ENCODE measurements around the gene DNAJB11.
"Not testable (repeated sequence)": the region's sequence is repeated elsewhere in the genome, so short reads cannot be mapped to it uniquely, and the experiment has no call there.

The DNAJB11 gene

DNA sequence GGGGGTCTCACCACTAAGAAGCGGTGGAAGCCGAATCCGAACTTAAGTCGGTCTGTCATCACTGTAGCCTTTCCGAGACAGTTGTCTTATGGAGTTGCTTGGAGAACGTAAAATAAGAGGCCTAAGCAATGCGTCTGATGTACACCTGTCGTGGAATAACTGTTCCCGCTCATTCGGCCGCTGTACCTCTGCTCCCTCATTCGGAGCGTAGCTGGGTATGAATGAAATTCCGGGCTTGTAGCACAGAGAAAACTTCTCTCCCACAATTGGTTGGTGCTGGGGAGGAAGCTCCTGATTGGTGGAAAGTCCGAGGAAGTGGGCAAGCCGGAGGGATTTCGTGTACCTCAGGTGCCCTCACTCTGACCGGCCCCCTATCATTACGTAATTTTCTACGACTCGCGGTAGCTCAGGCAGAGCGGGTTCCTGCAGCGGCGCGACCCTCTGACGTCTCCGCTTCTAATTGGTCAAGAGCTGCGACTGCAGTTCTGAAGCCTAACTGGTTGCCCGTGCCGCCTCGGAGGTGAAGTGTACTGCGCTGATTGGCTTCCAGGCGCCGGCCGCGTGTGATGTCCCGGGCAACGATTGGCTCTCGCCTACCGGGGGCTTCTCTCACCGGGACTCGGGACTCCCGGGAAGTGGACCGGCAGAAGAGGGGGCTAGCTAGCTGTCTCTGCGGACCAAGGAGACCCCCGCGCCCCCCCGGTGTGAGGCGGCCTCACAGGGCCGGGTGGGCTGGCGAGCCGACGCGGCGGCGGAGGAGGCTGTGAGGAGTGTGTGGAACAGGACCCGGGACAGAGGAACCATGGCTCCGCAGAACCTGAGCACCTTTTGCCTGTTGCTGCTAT is at the start of gene DNAJB11:
Gene DNAJB11 (plus strand): TSS at position 625 of the 845 bp plus-strand sequence. CDS start 178 bp downstream, at position 803.
- FAIRE-seq = peak; percentile 65

DNA sequence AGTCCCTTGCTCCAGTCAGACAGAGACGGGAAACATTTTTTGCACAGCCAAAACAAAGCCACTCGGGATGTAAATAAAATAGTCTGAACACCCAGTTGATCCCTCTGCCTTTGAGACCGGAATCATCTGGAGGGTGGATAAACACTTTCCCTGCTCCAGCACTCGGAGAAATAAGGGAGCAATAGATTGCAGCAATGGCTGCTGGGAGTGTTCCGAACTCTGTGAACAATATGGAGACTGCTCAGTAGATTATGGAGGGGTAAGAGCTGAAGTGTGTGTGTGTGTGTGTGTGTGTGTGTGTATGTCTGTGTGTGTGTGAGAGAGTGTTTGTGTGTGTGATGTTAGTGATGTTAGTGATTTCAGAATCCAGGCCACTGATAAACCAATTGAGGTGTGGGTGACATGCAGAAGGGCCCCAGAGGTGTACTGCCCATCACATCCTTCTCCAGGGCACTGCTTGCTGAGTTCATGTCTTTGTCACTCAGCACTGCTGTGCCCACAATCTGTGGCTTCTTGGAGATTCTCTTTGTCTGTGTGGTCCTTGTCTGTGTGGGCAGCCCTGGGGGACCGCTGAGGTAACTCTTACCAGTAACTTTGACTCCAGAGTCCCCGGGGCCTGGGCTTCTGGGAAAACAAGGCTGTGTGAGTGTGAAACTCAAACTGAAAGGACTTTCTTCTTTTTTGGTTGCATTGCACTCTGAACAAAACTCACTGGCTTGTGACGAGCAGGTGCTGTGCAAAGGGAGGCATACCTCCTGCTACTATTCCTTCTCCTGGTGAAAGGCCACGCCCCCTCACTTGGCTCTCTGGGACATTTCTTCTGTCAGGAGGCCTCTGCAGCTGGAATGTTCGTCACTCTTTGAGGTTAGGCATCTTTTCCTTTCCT is 49.3 kb upstream of the DNAJB11 start:
- FAIRE-seq = no peak

DNA sequence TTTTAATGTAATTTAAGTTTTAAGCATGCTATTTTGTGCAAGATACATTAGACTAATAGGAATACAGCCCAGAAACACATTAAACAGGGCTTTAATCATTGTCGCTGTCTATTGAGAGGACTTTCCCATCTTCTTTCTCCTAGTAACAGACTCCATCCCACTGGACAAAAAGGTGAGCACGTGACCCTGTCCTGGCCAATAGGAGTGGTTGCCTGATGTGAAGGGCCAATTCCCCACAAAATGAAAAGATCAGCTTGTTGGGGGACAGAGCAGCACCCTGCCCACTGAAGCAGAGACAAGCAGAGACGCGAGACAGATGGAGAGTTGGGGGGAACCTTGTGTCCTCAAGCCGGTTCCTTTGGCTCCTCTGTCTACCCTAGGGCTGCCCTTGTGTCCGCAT is 47.5 kb upstream of the DNAJB11 start:
- FAIRE-seq = no peak

DNA sequence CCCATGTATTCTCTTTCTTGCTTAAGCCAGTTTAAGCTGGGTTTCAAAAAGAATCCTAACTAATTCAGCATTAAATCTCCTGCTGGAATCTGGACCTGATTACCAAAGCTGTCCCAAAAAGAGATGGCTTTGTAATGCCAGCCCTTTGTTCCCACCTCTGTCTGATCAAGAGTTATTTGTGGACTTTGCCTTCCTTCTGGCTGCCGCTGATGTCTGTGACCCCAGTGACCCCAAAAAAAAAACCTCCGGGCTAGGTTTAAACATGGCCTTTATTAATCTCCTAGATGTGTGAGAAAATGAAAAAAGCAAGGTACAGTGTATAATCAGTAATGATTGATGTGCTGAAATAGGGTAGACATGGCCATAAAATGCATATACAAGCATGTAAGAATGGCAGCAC is 47.1 kb upstream of the DNAJB11 start:
- no peak for FAIRE-seq

DNA sequence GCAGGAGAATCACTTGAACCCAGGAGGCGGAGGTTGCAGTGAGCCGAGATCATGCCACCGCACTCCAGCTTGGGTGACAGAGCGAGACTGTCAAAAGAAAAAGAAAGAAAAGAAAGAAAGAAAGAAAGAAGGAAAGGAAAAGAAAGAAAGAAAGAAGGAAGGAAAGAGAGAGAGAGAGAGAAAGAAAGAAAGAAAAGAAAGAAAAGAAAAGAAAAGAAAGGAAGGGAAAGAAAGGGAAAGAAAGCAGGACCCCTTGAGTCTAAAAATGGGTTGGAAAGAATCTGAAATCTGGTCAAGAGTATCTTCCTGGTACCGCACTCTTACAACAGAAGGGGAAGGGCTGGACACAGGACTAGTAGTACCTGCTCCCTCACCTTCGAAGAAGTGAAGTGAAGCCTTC is 45.9 kb upstream of the DNAJB11 start:
- no peak for FAIRE-seq

DNA sequence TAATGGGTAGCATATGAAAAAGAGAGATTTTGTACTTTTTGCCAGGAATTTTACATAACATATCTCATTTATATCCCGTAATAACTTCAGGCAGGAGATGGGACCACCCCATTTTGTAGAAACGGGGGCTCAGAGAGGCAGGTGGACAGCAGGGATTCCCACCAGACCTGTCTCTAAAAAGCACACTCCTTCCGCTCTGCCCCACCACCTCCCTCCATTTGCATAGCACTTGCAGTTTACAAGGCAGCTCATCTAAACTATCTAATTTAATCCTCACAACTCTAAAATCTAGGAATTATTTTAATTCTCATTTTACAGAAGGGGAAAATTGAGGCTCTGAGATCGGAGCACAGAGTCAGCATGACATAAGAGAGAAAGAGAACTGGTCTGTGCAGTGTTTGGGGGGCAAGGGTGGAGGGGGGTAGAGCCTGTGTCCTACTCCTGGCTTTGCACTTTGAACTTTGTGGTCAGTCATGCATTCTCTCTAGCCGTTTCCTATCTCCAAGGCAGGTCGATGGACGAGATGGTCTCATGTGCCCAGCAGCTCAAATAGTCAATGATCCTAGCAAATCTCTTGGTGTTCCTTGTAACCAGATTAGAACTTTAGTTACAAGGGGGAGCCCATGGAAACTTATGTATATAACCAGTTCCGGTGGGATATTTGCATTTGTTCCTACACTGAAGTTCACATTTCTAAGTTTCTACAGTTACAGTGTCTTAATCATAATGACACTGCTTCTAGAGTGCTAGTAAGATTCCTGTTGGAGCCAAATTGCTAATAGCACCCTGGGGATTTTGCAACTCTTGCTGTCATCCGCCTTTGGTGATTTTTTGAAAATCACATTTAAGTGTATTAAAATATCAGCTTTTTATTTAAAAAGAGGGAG is 44.9 kb upstream of the DNAJB11 start:
- FAIRE-seq = no peak

DNA sequence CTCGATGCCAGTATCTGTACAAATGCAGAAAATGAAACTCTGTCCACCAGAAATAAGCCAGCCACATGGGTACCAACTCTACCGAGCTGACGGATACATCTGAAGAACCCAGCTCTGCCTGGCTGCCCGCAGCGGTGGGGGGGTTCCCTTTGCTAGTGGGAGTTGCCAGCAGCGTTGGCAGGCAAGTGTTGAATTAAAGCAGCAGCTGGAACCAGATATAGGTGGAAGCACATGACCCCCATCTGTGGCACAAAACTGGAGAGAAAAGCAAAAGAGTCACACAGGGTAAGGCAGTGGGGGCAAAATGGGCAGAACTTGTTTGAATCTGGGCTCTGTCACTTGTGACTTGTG is 44.3 kb upstream of the DNAJB11 start:
- FAIRE-seq = no peak

DNA sequence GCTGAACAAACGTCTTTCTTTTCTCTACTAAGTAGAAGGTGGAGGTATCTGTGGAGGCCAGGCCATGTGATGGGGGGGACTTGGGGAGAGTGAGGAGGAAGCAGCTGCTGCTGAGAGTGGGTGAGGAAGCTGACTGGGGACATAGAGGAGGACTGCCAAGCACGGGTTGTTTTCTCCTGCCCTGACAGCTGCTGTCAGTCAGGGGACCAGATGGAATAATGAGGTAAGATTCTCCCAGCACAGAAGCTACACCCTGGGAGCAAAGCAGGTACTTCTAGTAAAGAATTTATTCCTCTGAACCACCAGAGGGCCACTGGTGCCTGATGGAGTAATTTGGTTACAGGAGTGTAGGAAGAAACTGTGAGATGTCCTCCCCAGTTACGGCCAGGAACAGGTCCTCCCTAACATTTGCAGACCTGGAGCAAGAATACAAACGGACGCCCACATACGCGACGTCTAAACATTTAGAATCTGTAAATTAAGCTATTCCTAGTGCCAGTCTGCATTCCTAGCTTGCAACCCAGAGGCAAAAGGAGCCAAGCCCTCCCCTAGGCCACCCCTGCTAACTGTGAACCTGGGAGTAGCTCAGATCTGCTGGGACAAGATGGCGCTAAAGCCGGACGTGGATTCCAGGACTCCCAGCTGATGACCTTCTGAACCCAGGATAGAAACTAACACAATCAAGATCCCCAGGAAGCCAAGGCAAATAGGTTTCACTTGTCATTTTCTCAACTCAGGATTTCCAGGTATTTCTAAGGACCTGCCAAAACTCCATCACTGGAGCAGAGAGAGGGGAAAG is 41.1 kb upstream of the DNAJB11 start:
- no peak for FAIRE-seq

DNA sequence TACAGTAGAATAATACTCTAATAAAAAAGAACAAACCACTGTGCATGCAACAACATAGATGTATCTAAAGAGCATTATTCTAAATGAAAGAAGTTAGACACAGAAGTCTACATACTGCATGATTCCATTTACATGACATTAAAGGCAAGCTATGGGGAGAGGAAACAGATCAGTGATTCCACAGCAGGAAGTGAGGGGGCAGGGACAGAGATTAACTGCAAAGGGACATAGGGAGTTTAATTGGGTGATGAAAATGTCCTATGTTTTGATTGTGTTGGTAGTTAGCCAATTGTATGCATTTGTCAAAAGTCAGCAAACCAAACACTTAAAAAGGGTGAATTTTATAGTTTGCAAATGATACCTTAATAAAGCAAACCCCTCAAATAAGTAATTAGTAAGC is 40.1 kb upstream of the DNAJB11 start:
- FAIRE-seq = no peak

DNA sequence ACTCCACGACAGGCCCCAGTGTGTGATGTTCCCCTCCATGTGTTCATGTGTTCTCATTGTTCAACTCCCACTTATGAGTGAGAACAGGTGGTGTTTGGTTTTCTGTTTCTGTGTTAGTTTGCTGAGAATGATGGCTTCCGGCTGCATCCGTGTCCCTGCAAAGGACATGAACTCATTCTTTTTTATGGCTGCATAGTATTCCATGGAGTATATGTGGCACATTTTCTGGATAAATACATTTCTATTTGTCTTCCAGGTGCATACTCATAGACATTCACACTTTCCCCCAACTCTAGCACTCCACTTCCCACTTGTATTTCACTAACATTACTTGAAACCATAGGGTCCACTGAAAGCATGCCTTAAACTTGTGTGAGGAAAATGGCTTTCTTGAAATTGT is 38.8 kb upstream of the DNAJB11 start:
- FAIRE-seq = not testable (repeated sequence)

DNA sequence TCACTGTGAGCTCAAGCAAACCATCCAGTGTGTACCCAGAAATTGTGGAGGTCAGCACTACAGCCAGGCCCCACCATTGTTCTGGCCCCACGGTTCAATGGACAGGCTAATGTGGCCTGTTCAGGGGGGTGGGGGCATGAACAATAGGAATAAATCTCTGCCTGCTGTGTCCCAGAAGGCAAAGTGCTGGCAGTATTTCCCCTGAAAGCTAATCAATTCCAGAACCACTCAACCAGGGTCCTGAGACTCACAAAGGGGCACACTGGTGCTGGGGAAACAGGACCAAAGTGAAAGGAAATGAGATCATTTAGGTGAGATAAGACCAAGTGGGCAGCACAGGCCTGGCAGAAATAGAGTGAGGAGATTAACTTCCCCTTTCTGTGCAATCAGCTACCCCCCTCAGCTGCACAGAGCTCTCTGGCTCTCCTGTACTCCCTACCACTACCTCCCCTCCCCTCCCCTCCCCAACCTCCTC is 37.9 kb upstream of the DNAJB11 start:
- no peak for FAIRE-seq

DNA sequence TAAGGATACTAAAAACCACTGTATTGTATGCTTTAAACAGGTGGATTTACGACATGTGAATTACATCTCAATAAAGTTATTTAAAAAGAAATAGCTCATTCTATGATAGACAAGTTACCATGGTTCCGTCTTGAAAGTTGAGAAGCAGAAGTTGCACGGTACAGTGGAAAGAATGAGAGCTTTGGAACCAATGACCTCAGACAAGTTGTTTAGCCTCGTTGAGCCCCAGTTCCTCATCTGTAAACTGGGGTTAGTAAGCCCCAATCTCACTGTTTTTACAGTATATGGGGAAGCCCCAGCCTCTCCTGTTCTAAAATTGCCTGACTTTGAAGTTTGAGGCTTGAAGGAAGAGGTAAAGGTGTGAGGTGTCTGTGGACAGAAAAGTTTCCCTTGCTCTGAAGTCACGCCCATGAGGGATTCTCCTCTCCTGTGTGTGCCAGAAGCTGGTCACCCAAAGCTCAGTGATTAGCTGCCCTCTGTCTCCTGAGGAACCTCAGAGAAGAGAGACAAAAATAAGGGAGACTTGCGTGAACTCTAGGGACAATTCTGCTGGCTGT is 36.3 kb upstream of the DNAJB11 start:
- FAIRE-seq = no peak

DNA sequence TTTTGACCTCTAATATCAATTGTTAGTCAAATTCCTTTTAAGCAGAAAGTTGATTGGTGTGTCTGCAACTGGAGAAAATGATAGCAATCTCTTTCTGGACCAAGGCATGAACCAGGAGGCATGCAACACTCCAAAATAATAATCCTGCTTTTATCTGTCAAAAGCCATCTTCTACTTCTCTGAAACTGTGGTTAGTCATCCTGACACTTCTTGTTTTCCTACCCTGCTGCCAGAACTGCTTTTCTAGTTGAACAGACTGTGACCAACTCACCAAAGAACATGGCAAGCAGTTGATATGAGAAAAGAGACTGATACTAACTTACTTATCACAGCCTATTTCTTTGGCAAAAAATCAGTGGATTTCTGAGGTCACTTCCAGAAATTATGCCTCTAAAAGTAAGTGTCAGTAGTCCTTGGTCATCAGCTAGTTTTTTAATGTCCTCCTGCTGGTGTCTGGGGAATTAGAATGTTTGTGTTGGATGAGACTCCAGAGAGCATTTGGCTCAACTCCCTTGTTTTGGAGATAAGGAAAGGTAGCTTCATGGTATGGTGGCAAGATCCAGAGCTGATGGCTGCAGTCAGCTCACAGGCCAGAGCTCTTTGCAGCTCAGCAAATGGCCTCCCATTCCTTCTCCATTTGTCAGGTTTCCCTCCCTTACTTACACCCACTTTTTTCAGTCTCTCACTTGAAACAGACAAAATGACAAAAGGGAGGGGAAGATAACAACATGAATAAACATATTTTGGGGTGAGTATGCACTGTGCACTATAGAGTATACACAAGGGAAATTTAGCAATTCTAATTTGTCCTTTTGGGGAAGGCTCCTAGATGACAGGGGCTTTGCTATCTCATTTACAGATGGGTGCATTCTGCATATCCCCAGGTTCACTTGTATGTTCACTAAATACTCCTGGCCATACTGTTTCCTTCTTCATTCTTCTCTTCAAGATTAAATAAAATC is 33.4 kb upstream of the DNAJB11 start:
- FAIRE-seq = no peak

DNA sequence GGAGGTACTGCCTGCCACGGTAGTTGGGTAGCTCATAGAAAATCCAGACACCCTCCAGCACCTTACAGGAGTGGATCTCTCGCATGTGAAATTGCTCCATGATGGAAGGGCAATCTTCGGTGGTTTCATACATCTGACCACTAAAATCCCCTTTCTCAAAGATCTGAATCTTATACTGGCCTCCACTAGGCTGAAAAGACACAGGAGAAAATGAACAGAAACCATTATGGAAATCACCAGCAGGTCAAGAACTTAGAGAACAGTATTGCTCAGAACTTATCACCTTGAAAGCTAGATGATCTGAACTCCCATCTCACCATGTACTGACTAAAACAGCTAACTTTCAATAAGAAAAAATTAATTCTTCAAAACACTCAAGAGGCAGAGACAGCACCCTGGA is 31.7 kb upstream of the DNAJB11 start:
- no peak for FAIRE-seq

DNA sequence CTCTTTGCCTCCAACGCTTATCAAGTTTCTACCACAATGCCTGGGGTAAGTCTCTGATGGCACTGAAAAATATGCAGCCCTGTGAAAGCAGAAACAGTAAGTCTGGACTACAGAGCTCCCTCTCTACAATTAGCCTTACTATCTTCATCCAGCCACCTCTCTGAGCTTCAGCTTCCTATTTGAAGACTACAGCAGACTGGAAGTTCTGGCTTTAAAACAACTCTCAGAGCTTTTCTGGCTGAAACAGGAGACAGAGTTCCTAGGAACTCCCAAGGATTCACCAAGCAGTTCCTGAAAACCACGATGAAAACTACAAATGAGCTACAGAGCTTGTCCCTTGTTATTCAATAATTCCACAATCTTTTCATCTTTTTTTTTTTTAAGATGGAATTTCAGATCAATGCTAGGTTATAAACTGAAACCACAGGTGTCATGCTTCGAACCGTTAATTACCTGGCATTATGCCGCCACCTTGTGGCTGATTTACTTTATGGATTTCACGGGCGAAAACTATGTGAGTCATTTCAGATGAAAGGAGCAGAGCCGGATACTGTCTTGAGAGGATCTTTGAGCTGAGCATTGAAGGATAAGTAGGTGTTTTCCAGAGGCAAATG is 30.2 kb upstream of the DNAJB11 start:
- FAIRE-seq = peak; percentile 74

DNA sequence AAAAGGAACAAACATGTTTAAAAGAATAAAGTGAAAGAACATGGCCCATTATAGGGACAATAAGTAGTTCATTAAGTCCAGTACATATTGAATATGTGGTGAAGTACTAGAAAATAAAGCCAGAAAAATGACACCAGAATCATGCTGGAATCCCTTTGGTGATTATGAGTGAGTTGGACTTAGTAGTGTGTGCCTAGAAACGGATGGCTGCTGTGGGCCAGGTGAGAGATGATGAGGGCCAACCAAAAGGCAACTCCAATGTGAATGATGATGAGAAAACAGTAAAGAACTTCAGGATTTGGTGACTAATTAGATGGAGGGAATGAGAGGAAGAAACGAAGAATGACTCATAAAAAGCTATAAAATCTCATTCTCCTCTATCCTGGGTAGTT is 29.7 kb upstream of the DNAJB11 start:
- no peak for FAIRE-seq

DNA sequence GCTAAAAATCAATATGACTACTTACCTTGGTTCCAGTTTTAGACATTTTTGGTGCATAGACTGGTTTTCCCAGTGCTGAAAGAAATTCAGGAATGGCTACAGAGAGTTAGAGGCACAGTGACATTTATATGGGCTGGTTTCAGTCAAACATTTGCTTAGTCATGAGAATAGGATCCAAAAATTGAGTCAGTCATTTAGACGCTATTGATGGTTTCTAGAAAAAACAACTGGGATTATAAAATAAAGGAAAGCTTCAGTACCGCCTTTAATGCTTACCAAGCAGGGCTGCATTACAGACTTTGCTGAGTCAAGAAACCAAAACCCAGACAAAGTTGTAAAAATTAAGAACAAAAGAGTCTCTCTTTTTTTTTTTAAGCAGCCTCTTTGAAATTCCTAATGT is 26.2 kb upstream of the DNAJB11 start, which contains the start of gene CRYGS:
Gene CRYGS (minus strand): TSS at position 100 of the 400 bp plus-strand sequence. CDS start 54 bp downstream, at position 46.
- FAIRE-seq = no peak

DNA sequence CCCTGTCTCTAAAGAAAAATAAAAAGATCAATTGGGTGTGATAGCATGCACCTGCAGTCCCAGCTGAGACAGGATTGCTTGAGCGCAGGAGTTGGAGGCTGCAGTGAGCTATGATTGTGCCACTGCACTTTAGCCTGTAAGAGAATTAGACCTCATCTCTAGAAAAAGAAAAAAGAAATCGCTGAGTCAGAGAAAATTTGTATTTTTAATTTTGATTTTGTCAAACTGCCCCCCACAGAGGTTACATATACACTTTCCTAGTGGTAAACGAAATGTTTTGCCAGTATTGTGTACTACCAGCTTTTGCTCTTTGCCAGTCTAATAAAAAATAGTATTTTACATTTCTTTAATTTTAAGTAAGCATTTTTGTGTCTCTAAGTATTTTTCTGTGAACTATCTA is 21.0 kb upstream of the DNAJB11 start:
- no peak for FAIRE-seq

DNA sequence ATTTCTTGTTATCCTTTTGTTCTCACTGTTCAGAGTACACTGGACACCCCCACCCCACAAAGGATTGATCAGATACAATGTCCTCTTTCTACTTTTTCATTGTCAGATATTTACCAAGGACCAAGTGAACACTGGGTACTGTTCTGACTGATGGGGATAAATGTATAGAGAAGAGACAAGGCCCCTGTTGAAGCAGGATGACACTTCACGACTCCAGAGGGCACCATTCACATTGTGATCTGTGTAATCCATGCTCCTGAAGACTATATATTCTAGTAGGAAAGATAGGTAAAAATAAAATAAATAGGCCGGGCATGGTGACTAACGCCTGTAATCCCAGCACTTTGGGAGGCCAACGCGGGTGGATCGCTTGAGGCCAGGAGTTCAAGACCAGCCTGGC is 19.1 kb upstream of the DNAJB11 start:
- no peak for FAIRE-seq

Measured in colon (tissue), 2 donors.